Endothelial cell of umbilical vein (primary cell): ENCODE measurements around the gene RAD51B. TPM values are rescaled to one million over a fixed set of nuclear protein-coding genes. Genes with fewer than 3 reads are reported as not detected.

ENCODE experiments used
- BruUV-seq: library from RNA; stranded (reverse); fragments of 400-500 nt; replicated peaks from 2 replicates; lab custom pipeline; 2021; lab: Mats Ljungman, UMichigan
- CTCF ChIA-PET: fragments of 300-600, 350-600 bp; sonication (Branson Sonifier 250); formaldehyde crosslinking; loops from one replicate; lab custom pipeline; 2021; ENCODE audit warnings: antibody characterized with exemption, inconsistent platforms; lab: Charles Lee
- POLR2A ChIA-PET: fragments of 300-600, 350-600 bp; sonication (Branson Sonifier 250); formaldehyde crosslinking; loops from one replicate; lab custom pipeline; 2021; ENCODE audit warnings: antibody characterized with exemption, inconsistent platforms; lab: Charles Lee
- DNase-seq: peaks from one replicate; pipeline ENCODE4 v3.0.0-alpha.2; 2011; ENCODE audit warnings: low read depth, low spot score
- FAIRE-seq: peaks from 2 replicates; lab custom pipeline; 2011; peaks lifted over from hg19 to GRCh38; lab: Jason Lieb, UNC
- H2AFZ ChIP-seq: 2 replicates; pipeline ENCODE4 v1.6.0; 2012; ENCODE audit warnings: low read depth, low read length, control low read depth, inconsistent platforms
- H3K27ac ChIP-seq: 2 replicates; pipeline ENCODE4 v1.5.1; 2011; ENCODE audit warnings: low read depth, mild to moderate bottlenecking, control low read depth, low read length, moderate library complexity; ENCODE audit not compliant: insufficient read depth
- H3K27me3 ChIP-seq, 2 experiments: 2 replicates each; pipeline versions ENCODE4 v1.6.0 to v1.6.1; 2011; ENCODE audit warnings: low read length in 2 of 2, mixed read lengths in 1 of 2; ENCODE audit not compliant: control insufficient read depth in 2 of 2, insufficient read depth in 2 of 2
- H3K36me3 ChIP-seq, 2 experiments: 2 replicates in 1 of 2; 3 replicates in 1 of 2; pipeline ENCODE4 v1.5.1; 2011; ENCODE audit warnings: low read length in 2 of 2, mild to moderate bottlenecking in 1 of 2, moderate library complexity in 1 of 2; ENCODE audit not compliant: control insufficient read depth in 2 of 2, insufficient read depth in 2 of 2; ENCODE audit errors: extremely low read depth in 1 of 2
- H3K4me1 ChIP-seq: 3 replicates; pipeline ENCODE4 v1.5.1; 2011; ENCODE audit warnings: mild to moderate bottlenecking, low read length; ENCODE audit not compliant: control insufficient read depth, insufficient read depth; ENCODE audit errors: extremely low read depth
- H3K4me2 ChIP-seq: 2 replicates; pipeline ENCODE4 v1.6.1; 2011; ENCODE audit warnings: low read length, control low read depth, mixed read lengths; ENCODE audit not compliant: insufficient read depth
- H3K4me3 ChIP-seq, 3 experiments: fragments of 200-600 bp in 1 of 3; sonication (generic), shearing (Covaris generic) in 1 of 3; replicated peaks in 1 of 3; 2 replicates each; pipeline ENCODE4 v1.5.1; 2011 to 2016; ENCODE audit warnings: control low read depth in 3 of 3, low read length in 3 of 3, mild to moderate bottlenecking in 2 of 3, inconsistent platforms in 1 of 3, low read depth in 1 of 3, moderate library complexity in 1 of 3; ENCODE audit not compliant: insufficient read depth in 1 of 3
- H3K79me2 ChIP-seq: 2 replicates; pipeline ENCODE4 v1.6.0; 2012; ENCODE audit warnings: low read length, inconsistent platforms; ENCODE audit not compliant: control insufficient read depth, insufficient read depth
- H3K9ac ChIP-seq: replicated peaks from 2 replicates; pipeline ENCODE3; 2011; ENCODE audit warnings: low read length, control low read depth; ENCODE audit not compliant: insufficient read depth; ENCODE audit errors: extremely low read depth
- H3K9me1 ChIP-seq: replicated peaks from 3 replicates; pipeline ENCODE4 v1.6.0; 2011; ENCODE audit warnings: mild to moderate bottlenecking, low read length; ENCODE audit not compliant: control insufficient read depth, insufficient read depth; ENCODE audit errors: extremely low read depth
- H3K9me3 ChIP-seq: replicated peaks from 2 replicates; pipeline ENCODE4 v1.5.1; 2012; ENCODE audit warnings: low read length, inconsistent platforms; ENCODE audit not compliant: control insufficient read depth, insufficient read depth
- H4K20me1 ChIP-seq: replicated peaks from 2 replicates; pipeline ENCODE3; 2011; ENCODE audit warnings: mild to moderate bottlenecking, low read length; ENCODE audit not compliant: control insufficient read depth, insufficient read depth; ENCODE audit errors: extremely low read depth
- EZH2 ChIP-seq: IDR thresholded peaks from 2 replicates; pipeline ENCODE4 v1.6.1; 2012; ENCODE audit warnings: borderline replicate concordance, low read depth, mild to moderate bottlenecking, moderate library complexity, low read length, inconsistent platforms; ENCODE audit not compliant: severe bottlenecking
- FOS ChIP-seq: IDR thresholded peaks from 2 replicates; pipeline ENCODE4 v1.6.1; 2011; ENCODE audit warnings: mild to moderate bottlenecking, low read length, moderate library complexity, borderline replicate concordance; ENCODE audit not compliant: insufficient read depth
- GATA2 ChIP-seq: IDR thresholded peaks from 2 replicates; pipeline ENCODE4 v1.7.0; 2011; ENCODE audit warnings: low read depth, mild to moderate bottlenecking, moderate library complexity, mixed read lengths, low read length; ENCODE audit not compliant: insufficient read length, insufficient read depth
- JUN ChIP-seq: IDR thresholded peaks from 2 replicates; pipeline ENCODE4 v1.6.1; 2011; ENCODE audit warnings: borderline replicate concordance, low read depth; ENCODE audit not compliant: insufficient read length, insufficient read depth
- MYC ChIP-seq: IDR thresholded peaks from one replicate; pipeline ENCODE4 v1.6.1; 2011; ENCODE audit warnings: mild to moderate bottlenecking, low read depth, low read length
- POLR2A ChIP-seq: IDR thresholded peaks from 2 replicates; pipeline ENCODE4 v1.6.1; 2012; ENCODE audit warnings: low read depth, mild to moderate bottlenecking, control low read depth, low read length
- POLR2AphosphoS5 ChIP-seq: IDR thresholded peaks from 2 replicates; pipeline ENCODE4 v1.6.1; 2012; ENCODE audit warnings: low read depth, mild to moderate bottlenecking, control low read depth, low read length, moderate library complexity; ENCODE audit not compliant: insufficient read depth
- dilution Hi-C: fragments of 300-500 bp; cut with MboI; formaldehyde crosslinking; loops from one replicate; pipeline ENCODE4 v1.15.0; 2019; ENCODE audit warnings: low sequenced_read_pairs; ENCODE audit not compliant: extremely low pct_ligation_motif_present
- intact Hi-C: fragments of 100-400 bp; cut with micrococcal nuclease; formaldehyde crosslinking; loops from one replicate; pipeline ENCODE4 v1.10.0; 2022
- polyA plus RNA-seq, 4 experiments: library from polyadenylated mRNA; depleted of rRNA in 3 of 4; stranded (reverse) in 3 of 4; unstranded in 1 of 4; fragments of >200 nt; gene quantifications; 2 replicates each; pipeline versions ENCODE4 v1.2.1 to v1.2.3, GENCODE V29; 2011 to 2012; ENCODE audit warnings: missing spikeins in 1 of 4
- total RNA-seq: library from RNA; stranded (reverse); gene quantifications from 2 replicates; pipeline ENCODE4 v1.2.3, GENCODE V29; 2021
- TF ChIP-seq, protein P1 (sequence below), 2 donors: IDR thresholded peaks; 1 replicate in 1 of 2; 2 replicates in 1 of 2; pipeline ENCODE4 v1.5.1; 2011; ENCODE audit warnings: low read length in 2 of 2, mild to moderate bottlenecking in 2 of 2, moderate library complexity in 2 of 2, control low read depth in 1 of 2, inconsistent platforms in 1 of 2, low read depth in 1 of 2; ENCODE audit not compliant: insufficient read depth in 1 of 2; ENCODE audit errors: extremely low read depth in 1 of 2
- TF ChIP-seq, protein P2 (sequence below): IDR thresholded peaks from 2 replicates; pipeline ENCODE4 v1.6.1; 2011; ENCODE audit not compliant: insufficient read depth, insufficient read length

Gene RAD51B
- total and polyA plus RNA-seq, 2 donors (not counting 3 experiments of a cell fraction or from before 2014, with no cell fraction given): 3.9 to 19.0 TPM

DNA sequence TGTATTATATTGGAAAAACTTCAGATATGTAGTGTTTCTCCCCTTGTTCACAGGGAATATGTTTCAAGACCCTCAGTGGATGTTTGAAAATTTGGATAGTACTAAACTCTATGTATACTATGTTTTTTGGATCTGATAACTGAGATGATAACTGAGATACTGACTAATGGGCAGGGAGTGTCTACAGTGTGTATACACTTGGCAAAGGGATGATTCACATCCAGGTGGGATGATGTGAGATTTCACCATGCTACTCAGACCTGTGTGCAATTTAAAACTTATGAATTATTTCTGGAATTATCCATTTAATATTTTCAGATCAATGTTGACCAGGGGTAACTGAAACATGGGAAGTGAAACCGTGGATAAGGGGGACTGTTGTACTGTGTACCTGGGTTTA, 13.8 kb downstream of the RAD51B start:
- DNase-seq (no peak), FAIRE-seq (no peak)
- no peak overlapping the region for H3K4me3 ChIP-seq
- H3K9me3 ChIP-seq: peaks cover 2% of the 10 kb centered on the region
- H3K79me2 ChIP-seq: no peaks in the 10 kb centered on the region
- no peaks in the 10 kb centered on the region for H3K36me3 ChIP-seq
- dilution Hi-C loops: no loop called here
- TF ChIP-seq POLR2A (no peak), EZH2 (no peak), POLR2AphosphoS5 (no peak), MYC (no peak), FOS (no peak), GATA2 (no peak), JUN (no peak)
- TF ChIP-seq, protein P1, sequence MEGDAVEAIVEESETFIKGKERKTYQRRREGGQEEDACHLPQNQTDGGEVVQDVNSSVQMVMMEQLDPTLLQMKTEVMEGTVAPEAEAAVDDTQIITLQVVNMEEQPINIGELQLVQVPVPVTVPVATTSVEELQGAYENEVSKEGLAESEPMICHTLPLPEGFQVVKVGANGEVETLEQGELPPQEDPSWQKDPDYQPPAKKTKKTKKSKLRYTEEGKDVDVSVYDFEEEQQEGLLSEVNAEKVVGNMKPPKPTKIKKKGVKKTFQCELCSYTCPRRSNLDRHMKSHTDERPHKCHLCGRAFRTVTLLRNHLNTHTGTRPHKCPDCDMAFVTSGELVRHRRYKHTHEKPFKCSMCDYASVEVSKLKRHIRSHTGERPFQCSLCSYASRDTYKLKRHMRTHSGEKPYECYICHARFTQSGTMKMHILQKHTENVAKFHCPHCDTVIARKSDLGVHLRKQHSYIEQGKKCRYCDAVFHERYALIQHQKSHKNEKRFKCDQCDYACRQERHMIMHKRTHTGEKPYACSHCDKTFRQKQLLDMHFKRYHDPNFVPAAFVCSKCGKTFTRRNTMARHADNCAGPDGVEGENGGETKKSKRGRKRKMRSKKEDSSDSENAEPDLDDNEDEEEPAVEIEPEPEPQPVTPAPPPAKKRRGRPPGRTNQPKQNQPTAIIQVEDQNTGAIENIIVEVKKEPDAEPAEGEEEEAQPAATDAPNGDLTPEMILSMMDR (IDR thresholded peaks at IDR 0.05; ENCODE audit: extremely low read depth in 1 of 2, insufficient read depth in 1 of 2, low read depth in 1 of 2, low read length in 2 of 2): no peak
- TF ChIP-seq, protein P2, sequence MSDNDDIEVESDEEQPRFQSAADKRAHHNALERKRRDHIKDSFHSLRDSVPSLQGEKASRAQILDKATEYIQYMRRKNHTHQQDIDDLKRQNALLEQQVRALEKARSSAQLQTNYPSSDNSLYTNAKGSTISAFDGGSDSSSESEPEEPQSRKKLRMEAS: no peak
- H4K20me1 ChIP-seq: no peaks in the 10 kb centered on the region
- no peak overlapping the region for H3K27ac ChIP-seq
- ChIA-PET CTCF (no interaction called here), POLR2A (no interaction called here)
- no peaks in the 10 kb centered on the region for H3K9me1 ChIP-seq
- no peak overlapping the region for H3K4me2 ChIP-seq
- intact Hi-C loops: no loop called here
- no TSS peak for BruUV-seq
- H3K27me3 ChIP-seq: no peaks in the 10 kb centered on the region
- no peak overlapping the region for H3K9ac ChIP-seq
- no peak overlapping the region for H2AFZ ChIP-seq
- no peaks in the 10 kb centered on the region for H3K4me1 ChIP-seq
